Stimulated activated CD8-positive, alpha-beta memory T cell treated with anti-CD3 and anti-CD28 coated beads, Interleukin-7, amount 100 ng/mL, for 4 hours (primary cell): ENCODE results near the gene IGF2.

Experiments
- DNase-seq, 2 donors: peaks; one replicate each; pipeline ENCODE4 v3.0.0-alpha.2; 2020; ENCODE audit warnings: low read depth in 2 of 2

IGF2 gene

DNA sequence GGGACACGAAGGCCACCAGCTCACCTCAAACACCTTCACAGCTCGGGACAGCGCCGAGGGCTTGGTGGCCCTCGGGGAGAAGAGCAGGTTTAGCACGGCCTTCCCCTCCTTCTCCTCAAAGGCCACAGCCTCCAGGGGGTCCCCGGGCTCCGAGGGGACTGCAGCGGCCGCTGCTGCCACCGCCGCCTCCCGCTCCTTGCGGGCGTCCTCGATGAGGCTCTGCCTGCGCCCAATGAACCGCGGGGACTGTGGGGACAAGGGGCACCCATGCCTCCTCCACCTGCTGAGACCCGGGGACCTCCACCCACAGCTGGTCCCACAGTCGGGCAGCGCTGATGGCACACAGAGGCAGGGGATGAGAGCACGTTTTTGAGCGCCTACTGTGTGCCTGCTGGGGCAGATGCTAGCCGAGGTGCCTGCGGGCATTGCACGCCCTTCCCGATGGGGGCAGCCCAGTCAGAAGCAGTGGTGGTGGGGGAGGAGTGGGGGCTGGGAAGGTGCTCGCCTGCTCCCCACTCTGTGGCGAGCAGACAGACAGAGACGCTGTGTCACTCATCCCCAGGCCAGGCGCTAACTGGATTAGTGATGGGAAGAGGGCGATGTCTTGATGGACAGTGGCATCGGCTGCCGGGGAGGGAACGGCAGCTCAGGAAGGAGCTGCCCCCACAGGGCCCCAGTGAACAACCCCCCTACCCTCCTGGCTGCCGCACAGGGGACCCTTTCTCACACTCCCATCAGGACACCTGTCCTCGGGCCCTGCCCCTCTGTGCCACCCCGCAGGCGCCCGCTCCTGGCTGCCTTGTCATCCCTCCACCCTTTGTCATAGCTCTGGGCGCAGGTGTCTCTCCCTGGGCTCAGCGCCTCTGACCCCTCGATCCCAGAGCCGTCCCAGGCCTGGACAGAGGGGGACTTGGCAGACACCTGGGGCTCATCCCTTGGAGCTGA, 30.7 kb upstream of the IGF2 start:
- DNase-seq: no peak

- no peak for DNase-seq
Observed at GRCh38 chr11:2169005-2169378, 29.8 kb upstream of the IGF2 start.

DNA sequence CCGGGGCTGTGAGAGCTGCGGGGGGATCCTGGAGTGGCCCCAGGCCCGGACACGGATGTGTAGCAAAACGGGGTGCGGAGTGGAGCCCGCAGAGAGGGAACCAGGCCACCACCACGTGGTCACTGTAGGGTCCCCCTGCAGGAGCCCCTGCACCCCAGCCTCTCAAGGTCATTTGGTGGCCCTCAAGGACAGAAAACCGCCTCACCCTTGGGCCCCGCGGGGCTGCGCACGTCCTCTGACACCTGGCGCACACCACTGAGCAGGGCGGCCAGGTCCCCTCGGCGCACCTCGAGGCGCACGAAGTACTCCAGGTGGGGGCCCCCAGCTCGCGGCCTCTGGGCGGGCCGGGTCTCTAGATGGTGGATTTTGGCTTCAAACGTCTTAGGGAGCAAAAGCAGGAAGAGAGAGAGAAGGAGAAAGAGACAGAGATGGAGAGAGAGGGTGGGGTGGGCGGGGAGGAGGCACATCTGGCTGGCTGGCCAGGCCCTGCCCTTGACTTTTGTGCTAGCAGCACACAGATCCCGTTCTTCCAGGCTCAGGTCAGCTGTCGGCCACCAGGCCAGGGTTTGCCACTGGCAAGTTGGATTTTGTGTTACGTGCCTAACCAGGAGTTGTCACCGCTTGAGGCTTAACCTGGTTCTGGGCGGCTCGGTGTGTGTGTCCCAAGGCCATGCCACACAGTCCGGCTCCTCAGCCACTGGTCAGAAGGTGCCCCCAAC, 29.3 kb upstream of the IGF2 start:
- no peak for DNase-seq

DNA sequence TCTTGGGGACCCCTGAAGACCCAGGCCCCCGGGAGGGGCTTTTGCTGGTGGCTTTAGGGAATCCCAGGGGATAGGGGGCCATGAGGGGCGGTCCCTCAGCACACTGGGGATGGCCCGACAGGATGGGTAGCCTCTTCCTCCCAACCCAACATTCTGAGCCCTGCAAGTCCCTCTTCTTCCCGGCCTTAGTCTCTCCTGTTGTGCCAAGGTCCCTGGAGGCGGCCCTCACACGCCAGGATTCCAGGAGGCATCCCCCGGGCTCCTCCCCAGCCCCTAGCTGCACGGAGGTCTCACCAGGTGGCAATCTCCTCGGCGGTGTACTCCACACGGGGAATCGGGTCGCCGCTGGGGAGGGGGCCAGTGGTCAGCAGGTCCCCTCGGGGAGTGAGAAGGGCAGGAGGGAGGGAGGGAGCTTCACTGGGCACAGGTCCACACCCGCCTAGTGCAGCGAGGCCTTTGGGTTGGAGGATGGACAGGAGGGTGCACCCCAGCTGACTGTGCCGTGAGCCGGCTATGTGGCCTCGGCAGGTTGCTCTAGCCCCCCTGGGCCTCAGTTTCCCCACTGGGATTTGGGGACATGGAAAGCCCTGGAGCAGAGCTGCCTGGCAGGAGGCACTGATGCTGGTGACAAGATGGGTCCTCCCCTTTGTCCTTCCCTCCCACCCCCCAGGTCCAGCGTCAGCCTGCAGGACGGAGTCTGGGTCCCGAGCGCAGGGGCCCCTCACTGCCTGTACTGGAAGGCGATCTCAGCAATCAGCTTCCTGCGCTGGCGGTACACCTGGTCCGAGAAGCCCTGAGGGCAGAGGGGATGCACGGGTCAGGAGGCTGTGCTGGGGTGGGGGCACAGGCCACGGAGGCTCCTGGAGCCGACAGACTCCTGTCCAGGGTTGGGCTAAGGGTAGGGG, 28.2 kb upstream of the IGF2 start:
- DNase-seq: no peak

DNA sequence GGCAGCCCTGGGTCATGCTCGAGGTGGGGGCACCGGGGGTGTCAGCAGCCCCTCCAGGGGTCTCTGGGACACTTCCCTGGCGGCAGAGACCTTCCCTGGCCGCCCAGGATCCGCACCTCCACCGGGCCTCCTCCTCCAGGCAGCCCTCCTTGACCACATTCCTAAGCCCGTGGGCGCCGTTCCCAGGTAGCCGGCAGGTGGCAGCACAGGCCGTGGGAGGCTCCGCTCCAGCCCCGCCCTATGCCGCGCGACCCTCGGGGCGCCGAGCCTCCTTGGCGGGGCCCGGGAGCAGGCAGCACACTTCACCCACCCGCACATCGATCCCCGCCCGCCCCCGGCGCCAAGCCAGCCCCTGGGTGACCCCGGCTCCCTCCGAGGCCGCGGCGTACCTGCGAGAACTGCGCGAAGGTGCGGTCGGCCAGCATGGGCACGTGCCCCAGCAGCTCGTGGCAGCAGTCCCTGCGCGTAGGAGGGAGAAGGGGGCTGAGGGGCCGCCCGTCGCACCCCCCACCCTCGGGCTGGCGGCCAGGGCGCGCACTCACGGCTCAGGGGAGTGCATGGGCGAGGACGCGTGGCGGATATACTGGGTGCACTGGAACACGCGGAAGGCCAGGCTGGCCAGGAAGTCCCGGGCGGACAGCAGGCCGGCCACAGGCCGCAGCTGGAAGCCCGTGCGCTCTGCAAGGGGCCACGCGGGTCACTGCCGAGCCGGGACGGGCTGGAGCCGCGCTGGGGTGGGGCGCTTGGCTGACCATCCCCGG, 27.1 kb upstream of the IGF2 start:
- peak in 1 of 2 donors; percentile 17 for DNase-seq

DNA sequence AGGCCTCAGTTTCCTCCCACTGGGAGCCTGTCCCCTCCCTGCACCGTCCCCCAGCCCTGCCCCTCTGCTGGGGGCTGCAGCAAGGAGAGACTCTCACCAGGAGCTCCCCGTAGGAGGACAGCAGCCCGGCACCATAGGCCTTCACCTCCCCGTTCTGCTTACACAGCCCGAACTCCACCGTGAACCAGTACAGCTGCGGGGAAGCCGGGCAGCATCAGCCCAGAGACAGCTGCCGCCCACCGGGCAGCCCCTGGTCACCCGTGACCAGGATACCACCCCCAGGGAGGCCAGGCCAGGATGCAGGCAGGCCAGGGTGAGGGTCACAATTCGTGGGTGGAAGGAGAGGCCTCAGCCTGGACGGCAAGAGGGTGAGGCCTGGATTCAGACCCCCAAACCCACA, 26.4 kb upstream of the IGF2 start:
- DNase-seq: no peak

DNA sequence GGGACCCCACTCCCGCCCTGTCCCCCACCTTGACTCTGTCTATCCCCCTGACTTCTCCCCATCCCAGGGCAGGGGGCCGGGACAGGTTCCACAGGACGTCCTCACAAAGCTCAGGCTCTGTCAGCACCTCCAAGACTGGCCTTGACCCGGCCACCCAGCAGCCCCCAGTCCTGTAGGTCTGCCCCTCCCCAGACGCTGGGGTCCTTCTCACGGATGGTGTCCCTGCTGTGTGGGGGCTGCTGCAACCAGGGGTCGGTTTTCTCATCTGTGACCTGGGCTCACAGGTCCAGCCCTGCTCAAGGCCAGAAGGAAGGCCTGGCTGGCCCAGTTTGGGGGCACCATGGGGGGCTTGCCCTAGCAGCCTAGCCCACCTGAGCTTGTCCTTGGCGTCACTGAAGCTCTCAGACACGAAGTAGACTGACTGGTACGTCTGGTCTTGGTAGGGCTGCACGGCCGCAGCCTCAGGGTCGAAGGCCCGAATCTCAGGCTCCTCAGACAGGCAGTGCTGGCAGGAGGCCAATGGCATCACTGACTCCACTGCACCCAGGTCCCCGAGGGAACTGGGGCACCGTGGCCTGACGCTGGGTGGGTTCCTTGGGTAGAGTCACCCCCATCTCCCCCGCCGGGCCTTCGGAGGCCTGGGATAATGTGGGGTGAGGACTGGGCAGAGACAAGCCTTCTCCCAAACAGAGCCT, 25.8 kb upstream of the IGF2 start:
- no peak for DNase-seq

DNA sequence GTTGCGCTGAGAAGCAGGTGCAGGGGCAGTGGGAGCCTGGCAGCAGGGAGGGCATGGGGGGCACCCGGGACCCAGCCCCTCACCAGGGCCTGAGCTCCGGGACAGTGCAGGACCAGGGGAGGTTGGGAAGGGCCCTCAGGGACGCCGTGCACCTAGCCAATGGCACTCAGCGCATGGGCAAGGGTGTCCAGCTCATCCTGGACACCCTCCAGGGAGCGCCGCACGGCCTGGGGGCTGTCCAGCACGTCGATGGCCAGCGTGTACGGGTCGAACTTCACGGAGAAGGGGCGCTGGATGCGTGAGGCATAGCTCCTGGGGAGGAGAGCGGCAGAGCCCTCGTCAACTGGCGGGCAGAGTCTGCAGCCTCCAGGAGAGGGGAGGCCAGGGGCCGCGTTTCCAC, 24.9 kb upstream of the IGF2 start:
- DNase-seq: no peak

- DNase-seq: no peak
Observed at GRCh38 chr11:2163428-2163978, 24.3 kb upstream of the IGF2 start.

- no peak for DNase-seq
Observed at GRCh38 chr11:2160736-2161259, 21.6 kb upstream of the IGF2 start, which contains the start of gene INS. TSS of gene INS (minus strand) at chr11:2161209. CDS start at chr11:2160971, 238 bp downstream.

DNA sequence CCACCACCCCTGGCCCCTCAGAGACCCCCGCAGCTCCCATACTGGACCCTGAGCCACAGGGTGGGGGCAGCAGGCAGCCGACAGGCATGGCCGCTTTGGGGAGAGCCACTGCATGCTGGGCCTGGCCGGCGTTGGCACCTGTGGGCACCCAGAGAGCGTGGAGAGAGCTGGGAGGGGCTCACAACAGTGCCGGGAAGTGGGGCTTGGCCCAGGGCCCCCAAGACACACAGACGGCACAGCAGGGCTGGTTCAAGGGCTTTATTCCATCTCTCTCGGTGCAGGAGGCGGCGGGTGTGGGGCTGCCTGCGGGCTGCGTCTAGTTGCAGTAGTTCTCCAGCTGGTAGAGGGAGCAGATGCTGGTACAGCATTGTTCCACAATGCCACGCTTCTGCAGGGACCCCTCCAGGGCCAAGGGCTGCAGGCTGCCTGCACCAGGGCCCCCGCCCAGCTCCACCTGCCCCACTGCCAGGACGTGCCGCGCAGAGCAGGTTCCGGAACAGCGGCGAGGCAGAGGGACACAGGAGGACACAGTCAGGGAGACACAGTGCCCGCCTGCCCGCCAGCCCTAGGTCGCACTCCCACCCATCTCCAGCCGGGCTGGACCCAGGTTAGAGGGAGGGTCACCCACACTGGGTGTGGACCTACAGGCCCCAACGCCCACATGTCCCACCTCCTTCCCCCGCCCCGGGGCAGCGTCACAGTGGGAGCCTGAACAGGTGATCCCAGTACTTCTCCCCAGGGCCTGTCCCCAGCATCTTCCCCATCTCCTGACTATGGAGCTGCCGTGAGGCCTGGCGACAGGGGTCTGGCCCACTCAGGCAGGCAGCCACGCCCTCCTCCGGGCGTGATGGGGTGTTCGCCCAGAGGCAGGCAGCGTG, 20.6 kb upstream of the IGF2 start:
- no peak for DNase-seq

GRCh38 chr11:2158966-2159365, 19.8 kb upstream of the IGF2 start:
- DNase-seq: no peak

DNA sequence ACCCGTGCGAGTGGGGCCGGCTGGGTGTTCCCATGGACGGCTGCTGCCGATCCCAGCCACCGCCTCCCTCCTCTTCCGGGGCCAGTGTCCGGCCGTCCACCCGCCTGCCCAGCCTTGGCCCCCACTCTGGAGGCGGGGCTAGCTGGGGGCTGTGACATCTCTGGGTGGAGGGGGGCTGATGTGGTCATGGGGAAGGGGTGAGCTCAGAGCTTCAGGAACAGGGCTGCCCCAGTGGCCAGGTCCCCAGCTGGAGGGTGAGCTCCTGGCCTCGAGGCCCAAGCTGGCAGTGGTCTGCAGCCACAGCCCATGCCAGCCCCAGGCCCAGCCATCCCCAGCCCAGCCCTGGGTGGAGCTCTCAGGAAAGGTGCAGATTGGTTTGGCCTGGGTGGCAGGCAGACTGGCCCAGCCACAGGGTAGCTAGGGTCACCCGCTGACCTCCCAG, 19.1 kb upstream of the IGF2 start:
- no peak for DNase-seq

GRCh38 chr11:2157294-2158040, 18.3 kb upstream of the IGF2 start:
- DNase-seq: no peak

GRCh38 chr11:2156416-2157182, 17.4 kb upstream of the IGF2 start:
- DNase-seq: no peak

- no peak for DNase-seq
Observed at GRCh38 chr11:2155511-2155910, 16.3 kb upstream of the IGF2 start.

- no peak for DNase-seq
Observed at GRCh38 chr11:2154889-2155288, 15.7 kb upstream of the IGF2 start.
